Panc1 (cell line): Measurements from ENCODE around the gene PRODH2. TPM values are rescaled to one million over a fixed set of nuclear protein-coding genes. Genes with fewer than 3 reads are reported as not detected.

Experiments
- ATAC-seq: fragments of 200-7000 bp; cut with Tn5 transposase; 2 replicates; pipeline ENCODE4 v1.9.1; 2020; ENCODE audit warnings: mild to moderate bottlenecking, moderate library complexity
- BruUV-seq: library from RNA; stranded (reverse); fragments of 400-500 nt; replicated peaks from 2 replicates; lab custom pipeline; 2021; lab: Mats Ljungman, UMichigan
- CTCF ChIA-PET: fragments of 300-600 bp; sonication (Branson Sonifier 250); formaldehyde crosslinking; loops from one replicate; lab custom pipeline; 2022; ENCODE audit warnings: antibody characterized with exemption; lab: Charles Lee
- POLR2A ChIA-PET: fragments of 300-600 bp; sonication (Branson Sonifier 250); formaldehyde crosslinking; loops from one replicate; lab custom pipeline; 2022; ENCODE audit warnings: antibody characterized with exemption; lab: Charles Lee
- DNase-seq: peaks from one replicate; pipeline ENCODE4 v3.0.0-alpha.2; 2010; ENCODE audit warnings: low read depth, low spot score
- H3K27ac ChIP-seq: 2 replicates; pipeline ENCODE4 v1.5.1; 2011; ENCODE audit warnings: mild to moderate bottlenecking, low read length, inconsistent platforms
- H3K27me3 ChIP-seq: fragments of 200-500 bp; sonication (Bioruptor generic); 2 replicates; pipeline ENCODE4 v1.6.0; 2014; ENCODE audit warnings: low read length, inconsistent platforms; ENCODE audit not compliant: control insufficient read depth, insufficient read depth
- H3K36me3 ChIP-seq: fragments of 200-500 bp; sonication (Bioruptor generic); 2 replicates; pipeline ENCODE4 v1.5.1; 2014; ENCODE audit warnings: inconsistent platforms, mild to moderate bottlenecking, low read length, moderate library complexity; ENCODE audit not compliant: control insufficient read depth, insufficient read depth
- H3K4me1 ChIP-seq: 2 replicates; pipeline ENCODE4 v1.5.1; 2011; ENCODE audit warnings: inconsistent platforms, mild to moderate bottlenecking, low read length, moderate library complexity; ENCODE audit not compliant: control insufficient read depth, insufficient read depth
- H3K4me3 ChIP-seq, 2 experiments: 2 replicates each; pipeline ENCODE4 v1.5.1; 2011 to 2012; ENCODE audit warnings: low read depth in 2 of 2, low read length in 2 of 2, mild to moderate bottlenecking in 2 of 2, inconsistent platforms in 1 of 2, moderate library complexity in 1 of 2
- H3K9me3 ChIP-seq: fragments of 200-500 bp; sonication (Bioruptor generic); 2 replicates; pipeline ENCODE4 v1.5.1; 2014; ENCODE audit warnings: low read depth, mild to moderate bottlenecking, inconsistent platforms, low read length, moderate library complexity; ENCODE audit not compliant: control insufficient read depth, insufficient read depth
- POLR2AphosphoS5 ChIP-seq: IDR thresholded peaks from 2 replicates; pipeline ENCODE4 v1.6.1; 2012; ENCODE audit warnings: mild to moderate bottlenecking, low read depth, low read length, moderate library complexity
- SIN3A ChIP-seq: IDR thresholded peaks from 2 replicates; pipeline ENCODE4 v1.6.1; 2012; ENCODE audit warnings: low read depth, mild to moderate bottlenecking, low read length, moderate library complexity, borderline replicate concordance; ENCODE audit not compliant: insufficient read depth
- TCF7L2 ChIP-seq: IDR thresholded peaks from 2 replicates; pipeline ENCODE4 v1.6.1; 2011; ENCODE audit warnings: mild to moderate bottlenecking, low read depth, low read length, inconsistent platforms
- in situ Hi-C: cut with HindIII; loops from 2 replicates; pipeline ENCODE4 v1.10.0; 2016; ENCODE audit warnings: low sequenced_read_pairs, low pct_unique_long_range_greater_than_20kb
- intact Hi-C: fragments of 100-400 bp; cut with micrococcal nuclease; formaldehyde crosslinking; loops from one replicate; pipeline ENCODE4 v1.10.0; 2022; ENCODE audit not compliant: unreplicated experiment
- total RNA-seq: library from RNA; stranded (reverse); gene quantifications from one replicate; pipeline ENCODE4 v1.2.1, GENCODE V29; 2021; ENCODE audit not compliant: unreplicated experiment
- TF ChIP-seq, protein P1 (sequence below), 2 experiments: IDR thresholded peaks; 2 replicates each; pipeline ENCODE4 v1.6.1; 2011 to 2012; ENCODE audit warnings: low read depth in 2 of 2, control low read depth in 1 of 2, low read length in 1 of 2, mild to moderate bottlenecking in 1 of 2, moderate library complexity in 1 of 2; ENCODE audit not compliant: insufficient read depth in 1 of 2
- TF ChIP-seq, protein P2 (sequence below): fragments of 450-650 bp; IDR thresholded peaks from 2 replicates; pipeline ENCODE4 v1.5.1; 2017; ENCODE audit warnings: mild to moderate bottlenecking

The PRODH2 gene
- total RNA-seq, 1 experiment from 2014 or later = not detected

DNA sequence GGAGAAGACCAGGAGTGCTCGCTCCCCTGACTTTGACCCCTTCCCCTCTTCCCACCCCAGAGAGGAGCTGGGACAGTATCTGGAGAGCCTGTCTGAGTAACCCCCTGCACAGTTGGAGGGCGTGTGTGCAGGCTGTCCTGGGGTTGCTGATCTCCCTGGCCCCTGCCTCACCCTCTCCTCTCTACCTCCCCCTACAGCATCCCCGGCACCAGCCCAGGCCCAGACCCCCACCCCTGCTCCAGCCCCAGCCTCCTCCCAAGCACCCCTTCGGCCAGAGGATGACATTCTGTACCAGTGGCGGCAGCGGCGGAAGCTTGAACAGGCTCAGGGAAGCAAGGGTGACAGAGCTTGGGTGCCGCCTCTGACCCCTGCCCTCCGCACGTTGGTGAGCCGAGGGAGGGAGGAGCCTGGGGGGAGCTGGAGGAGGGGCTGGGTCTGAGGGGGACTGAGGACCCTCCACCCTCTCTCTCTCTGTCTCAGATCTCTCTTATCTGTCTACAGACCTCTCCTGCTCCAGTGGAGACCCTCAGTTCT, 46.0 kb downstream of the PRODH2 start:
- no peak for TF ChIP-seq SIN3A
- TF ChIP-seq, protein P1, sequence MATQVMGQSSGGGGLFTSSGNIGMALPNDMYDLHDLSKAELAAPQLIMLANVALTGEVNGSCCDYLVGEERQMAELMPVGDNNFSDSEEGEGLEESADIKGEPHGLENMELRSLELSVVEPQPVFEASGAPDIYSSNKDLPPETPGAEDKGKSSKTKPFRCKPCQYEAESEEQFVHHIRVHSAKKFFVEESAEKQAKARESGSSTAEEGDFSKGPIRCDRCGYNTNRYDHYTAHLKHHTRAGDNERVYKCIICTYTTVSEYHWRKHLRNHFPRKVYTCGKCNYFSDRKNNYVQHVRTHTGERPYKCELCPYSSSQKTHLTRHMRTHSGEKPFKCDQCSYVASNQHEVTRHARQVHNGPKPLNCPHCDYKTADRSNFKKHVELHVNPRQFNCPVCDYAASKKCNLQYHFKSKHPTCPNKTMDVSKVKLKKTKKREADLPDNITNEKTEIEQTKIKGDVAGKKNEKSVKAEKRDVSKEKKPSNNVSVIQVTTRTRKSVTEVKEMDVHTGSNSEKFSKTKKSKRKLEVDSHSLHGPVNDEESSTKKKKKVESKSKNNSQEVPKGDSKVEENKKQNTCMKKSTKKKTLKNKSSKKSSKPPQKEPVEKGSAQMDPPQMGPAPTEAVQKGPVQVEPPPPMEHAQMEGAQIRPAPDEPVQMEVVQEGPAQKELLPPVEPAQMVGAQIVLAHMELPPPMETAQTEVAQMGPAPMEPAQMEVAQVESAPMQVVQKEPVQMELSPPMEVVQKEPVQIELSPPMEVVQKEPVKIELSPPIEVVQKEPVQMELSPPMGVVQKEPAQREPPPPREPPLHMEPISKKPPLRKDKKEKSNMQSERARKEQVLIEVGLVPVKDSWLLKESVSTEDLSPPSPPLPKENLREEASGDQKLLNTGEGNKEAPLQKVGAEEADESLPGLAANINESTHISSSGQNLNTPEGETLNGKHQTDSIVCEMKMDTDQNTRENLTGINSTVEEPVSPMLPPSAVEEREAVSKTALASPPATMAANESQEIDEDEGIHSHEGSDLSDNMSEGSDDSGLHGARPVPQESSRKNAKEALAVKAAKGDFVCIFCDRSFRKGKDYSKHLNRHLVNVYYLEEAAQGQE (IDR thresholded peaks at IDR 0.05; ENCODE audit: insufficient read depth in 1 of 2, low read depth in 2 of 2, low read length in 1 of 2) = no peak
- TF ChIP-seq TCF7L2 = no peak
- BruUV-seq = no TSS peak
- POLR2A ChIA-PET = no interaction called here
- CTCF ChIA-PET = no interaction called here
- no peaks in the 10 kb centered on the region for H3K36me3 ChIP-seq
- H3K9me3 ChIP-seq = no peaks in the 10 kb centered on the region
- H3K27me3 ChIP-seq = no peaks in the 10 kb centered on the region
- ATAC-seq (peak; percentile 18; the same call in 1 of the 2 replicates), DNase-seq (no peak)
- H3K4me1 ChIP-seq = no peaks in the 10 kb centered on the region
- intact Hi-C loops (no loop called here), in situ Hi-C loops (no loop called here)
- H3K27ac ChIP-seq = no peak overlapping the region
- no peak overlapping the region for H3K4me3 ChIP-seq

DNA sequence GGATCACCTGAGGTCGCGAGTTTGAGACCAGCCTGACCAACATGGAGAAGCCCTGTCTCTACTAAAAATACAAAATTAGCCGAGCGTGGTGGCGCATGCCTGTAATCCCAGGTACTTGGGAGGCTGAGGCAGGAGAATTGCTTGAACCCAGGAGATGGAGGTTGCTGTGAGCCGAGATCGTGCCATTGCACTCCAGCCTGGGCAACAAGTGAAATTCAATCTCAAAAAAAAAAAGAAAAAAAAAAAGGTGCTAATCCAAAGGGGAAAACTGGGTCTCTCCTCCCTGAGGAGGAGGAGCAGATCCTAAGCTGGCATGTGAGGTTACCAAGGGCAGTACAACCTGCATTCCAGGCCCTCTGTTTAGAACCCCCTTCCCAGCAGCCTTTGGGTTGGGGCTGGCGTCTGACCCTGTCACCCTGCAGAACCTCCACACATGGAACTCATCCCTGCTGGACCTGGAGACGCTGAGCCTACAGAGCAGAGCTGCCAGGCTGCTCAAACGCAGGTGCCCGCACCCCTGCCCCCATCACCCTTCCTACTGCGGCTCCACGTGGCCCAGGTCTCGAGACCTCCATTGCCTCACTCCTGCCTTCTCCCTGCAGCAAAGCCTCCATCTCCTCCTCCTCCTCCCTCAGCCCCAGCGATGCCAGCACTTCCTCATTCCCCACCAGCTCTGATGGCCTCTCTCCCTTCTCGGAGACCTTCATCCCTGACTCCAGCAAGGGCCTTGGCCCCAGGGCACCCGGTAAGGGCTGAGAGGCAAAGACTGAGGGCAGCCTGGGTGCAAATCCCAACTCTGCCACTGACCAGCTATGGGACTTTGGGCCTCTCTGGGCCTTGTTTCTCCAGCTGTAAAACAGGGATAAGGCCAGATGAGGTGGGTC, 48.0 kb downstream of the PRODH2 start:
- no peak overlapping the region for H3K27ac ChIP-seq
- H3K4me1 ChIP-seq = peaks cover under 1% of the 10 kb centered on the region; the same call in 1 of the 2 replicates
- no peaks in the 10 kb centered on the region for H3K27me3 ChIP-seq
- in situ Hi-C loops (no loop called here), intact Hi-C loops (no loop called here)
- H3K4me3 ChIP-seq = no peak overlapping the region
- ATAC-seq = no peak
- ChIA-PET POLR2A (no interaction called here), CTCF (no interaction called here)
- TF ChIP-seq TCF7L2 (no peak), SIN3A (no peak), POLR2AphosphoS5 (no peak)
- TF ChIP-seq, protein P1 (IDR thresholded peaks at IDR 0.05; ENCODE audit: insufficient read depth in 1 of 2, low read depth in 2 of 2, low read length in 1 of 2) = no peak
- TF ChIP-seq, protein P2, sequence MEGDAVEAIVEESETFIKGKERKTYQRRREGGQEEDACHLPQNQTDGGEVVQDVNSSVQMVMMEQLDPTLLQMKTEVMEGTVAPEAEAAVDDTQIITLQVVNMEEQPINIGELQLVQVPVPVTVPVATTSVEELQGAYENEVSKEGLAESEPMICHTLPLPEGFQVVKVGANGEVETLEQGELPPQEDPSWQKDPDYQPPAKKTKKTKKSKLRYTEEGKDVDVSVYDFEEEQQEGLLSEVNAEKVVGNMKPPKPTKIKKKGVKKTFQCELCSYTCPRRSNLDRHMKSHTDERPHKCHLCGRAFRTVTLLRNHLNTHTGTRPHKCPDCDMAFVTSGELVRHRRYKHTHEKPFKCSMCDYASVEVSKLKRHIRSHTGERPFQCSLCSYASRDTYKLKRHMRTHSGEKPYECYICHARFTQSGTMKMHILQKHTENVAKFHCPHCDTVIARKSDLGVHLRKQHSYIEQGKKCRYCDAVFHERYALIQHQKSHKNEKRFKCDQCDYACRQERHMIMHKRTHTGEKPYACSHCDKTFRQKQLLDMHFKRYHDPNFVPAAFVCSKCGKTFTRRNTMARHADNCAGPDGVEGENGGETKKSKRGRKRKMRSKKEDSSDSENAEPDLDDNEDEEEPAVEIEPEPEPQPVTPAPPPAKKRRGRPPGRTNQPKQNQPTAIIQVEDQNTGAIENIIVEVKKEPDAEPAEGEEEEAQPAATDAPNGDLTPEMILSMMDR = no peak
- TSS peak; percentile 64 for BruUV-seq
- H3K9me3 ChIP-seq = no peaks in the 10 kb centered on the region
- no peaks in the 10 kb centered on the region for H3K36me3 ChIP-seq
- no peak for DNase-seq
